Measurements from ENCODE around the gene MYRF.

The MYRF gene

GRCh38 chr11:61820174-61820573 lies 67.7 kb downstream of the MYRF start:
- peak; percentile 51 for DNase-seq (ENCODE audit: low spot score)

- no peak for DNase-seq (ENCODE audit: low spot score)
Measured at GRCh38 chr11:61826930-61827570, 74.6 kb downstream of the MYRF start.

- DNase-seq (ENCODE audit: low spot score), result peak; percentile 92
Measured at GRCh38 chr11:61827571-61828378, 75.3 kb downstream of the MYRF start, which contains the start of gene FADS2. Gene FADS2, plus strand, starts transcription at chr11:61828300. Its CDS starts 91 bp downstream, at chr11:61828391.

DNA sequence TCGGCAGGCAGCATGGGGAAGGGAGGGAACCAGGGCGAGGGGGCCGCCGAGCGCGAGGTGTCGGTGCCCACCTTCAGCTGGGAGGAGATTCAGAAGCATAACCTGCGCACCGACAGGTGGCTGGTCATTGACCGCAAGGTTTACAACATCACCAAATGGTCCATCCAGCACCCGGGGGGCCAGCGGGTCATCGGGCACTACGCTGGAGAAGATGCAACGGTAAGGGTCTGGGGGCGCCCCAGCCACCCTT lies 75.9 kb downstream of the MYRF start:
- no peak for DNase-seq (ENCODE audit: low spot score)

- DNase-seq (ENCODE audit: low spot score), result peak; percentile 50
Measured at GRCh38 chr11:61828629-61829407, 76.4 kb downstream of the MYRF start.

DNA sequence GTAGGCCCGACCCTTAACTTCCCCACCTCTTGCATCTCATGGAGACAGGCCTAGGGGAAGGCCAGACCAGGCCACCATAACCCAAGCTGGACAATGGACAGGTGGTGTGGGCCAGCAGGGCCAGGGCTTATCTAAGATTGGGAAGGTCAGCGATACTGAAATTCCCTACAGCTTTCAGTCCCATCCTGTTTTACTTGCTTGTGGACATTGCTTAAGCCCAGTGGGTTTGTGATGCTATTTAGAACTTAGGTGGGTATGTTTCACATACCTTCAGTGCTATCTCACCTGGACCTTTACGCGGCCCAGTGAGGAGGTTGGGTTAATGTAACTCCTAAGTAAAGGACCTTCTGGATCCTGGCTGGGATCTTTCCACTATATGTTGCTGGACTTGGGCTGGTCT lies 77.4 kb downstream of the MYRF start:
- DNase-seq (ENCODE audit: low spot score), result no peak

DNA sequence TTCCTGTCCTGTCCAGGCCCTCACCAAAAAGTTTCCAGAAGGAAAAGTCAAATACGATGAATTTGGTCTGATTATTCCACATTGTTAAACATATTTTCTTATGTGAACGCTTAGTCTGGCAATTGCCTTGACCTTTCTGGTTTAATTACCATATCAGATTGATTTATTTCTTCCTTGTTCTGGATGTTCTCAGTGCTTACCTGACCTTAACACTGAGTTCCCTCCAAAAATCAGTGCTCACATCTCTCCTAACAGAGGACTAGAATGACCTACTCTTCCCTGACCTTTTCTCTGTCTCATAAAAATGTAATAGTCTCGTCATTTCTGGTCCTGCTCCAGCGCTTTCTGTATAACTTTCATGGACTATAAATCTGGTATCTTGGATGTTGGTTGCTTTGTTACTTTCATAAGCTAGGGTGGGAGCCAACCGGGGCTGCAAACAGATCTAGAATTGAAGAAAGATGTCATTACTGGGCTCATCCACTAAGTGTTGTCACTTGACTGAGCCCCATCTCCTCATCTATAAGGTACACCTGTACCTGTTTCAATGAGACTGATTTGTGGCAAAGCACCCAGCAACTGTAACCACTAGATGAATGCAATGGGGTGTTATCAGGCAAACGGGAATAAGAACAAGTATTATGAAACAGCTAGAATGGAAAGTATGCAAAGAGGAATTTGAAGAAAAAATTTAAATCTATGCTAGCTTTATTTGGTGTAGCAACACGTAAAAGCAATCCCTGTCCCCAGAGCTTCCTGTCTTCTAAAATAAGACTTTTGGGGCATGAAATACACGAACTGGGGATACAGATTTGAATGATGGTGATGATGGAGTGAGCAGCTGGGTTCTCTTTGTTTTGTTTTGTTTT lies 78.0 kb downstream of the MYRF start:
- peak; percentile 70 for DNase-seq (ENCODE audit: low spot score)

- no peak for DNase-seq (ENCODE audit: low spot score)
Measured at GRCh38 chr11:61832207-61832606, 79.8 kb downstream of the MYRF start.

- DNase-seq (ENCODE audit: low spot score), result no peak
Measured at GRCh38 chr11:61832754-61833153, 80.3 kb downstream of the MYRF start.

GRCh38 chr11:61833471-61833870 lies 81.0 kb downstream of the MYRF start:
- DNase-seq (ENCODE audit: low spot score), result no peak

GRCh38 chr11:61833926-61834277 lies 81.5 kb downstream of the MYRF start:
- DNase-seq (ENCODE audit: low spot score), result no peak

DNA sequence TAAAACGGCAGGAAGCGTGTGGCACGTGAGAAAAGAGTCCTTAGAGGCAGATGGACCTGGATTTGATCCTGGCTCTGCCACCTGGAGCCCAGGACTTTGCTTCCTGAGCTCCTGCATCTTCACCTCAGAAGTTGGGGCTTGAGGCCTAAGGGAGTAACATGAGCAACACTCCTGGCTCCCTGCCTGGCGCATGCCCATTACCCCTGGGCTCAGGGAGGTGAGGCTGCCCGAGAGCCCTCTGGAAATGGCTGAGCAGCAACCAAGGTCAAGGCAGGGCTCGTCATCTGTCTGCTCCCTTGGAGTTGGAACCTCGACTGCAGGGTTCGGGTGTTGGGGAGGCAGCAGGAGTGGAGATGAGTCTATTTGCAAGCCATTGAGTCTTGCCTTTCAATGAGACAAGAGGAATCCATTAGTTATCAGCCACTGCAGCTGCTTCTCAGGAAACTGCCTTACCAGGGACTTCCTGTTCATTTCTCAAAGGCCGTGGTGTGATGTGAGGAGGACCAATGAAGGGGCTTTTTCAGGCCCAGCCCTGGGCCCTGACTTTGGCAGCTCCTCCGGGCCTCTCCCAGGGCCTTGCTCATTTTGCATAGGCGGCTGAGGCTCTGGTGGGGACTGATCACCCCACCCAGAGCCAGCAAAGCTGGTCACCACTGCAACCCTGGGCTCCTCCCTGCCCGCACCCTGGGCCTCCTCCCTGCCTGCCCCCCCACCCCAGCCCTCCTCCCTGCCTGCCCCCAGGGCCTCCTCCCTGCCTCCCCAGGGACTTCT lies 82.0 kb downstream of the MYRF start:
- DNase-seq (ENCODE audit: low spot score), result peak; percentile 82

GRCh38 chr11:61836193-61836592 lies 83.8 kb downstream of the MYRF start:
- no peak for DNase-seq (ENCODE audit: low spot score)

GRCh38 chr11:61837411-61838005 lies 85.1 kb downstream of the MYRF start:
- DNase-seq (ENCODE audit: low spot score), result no peak
